Astrocyte (in vitro differentiated cells and primary cell): Measurements from ENCODE around the gene COL15A1. TPM values are rescaled to one million over a fixed set of nuclear protein-coding genes. Genes with fewer than 3 reads are reported as not detected.

Source experiments
- DNase-seq: peaks from one replicate; pipeline ENCODE4 v3.0.0-alpha.2; 2010; ENCODE audit warnings: low read depth
- FAIRE-seq: peaks from 2 replicates; lab custom pipeline; 2011; peaks lifted over from hg19 to GRCh38; lab: Jason Lieb, UNC
- H2AFZ ChIP-seq: 2 replicates; pipeline ENCODE4 v1.6.0; 2012; ENCODE audit warnings: low read depth, low read length, inconsistent platforms
- H3K27ac ChIP-seq: 2 replicates; pipeline ENCODE4 v1.5.1; 2011; ENCODE audit warnings: low read depth, low read length, inconsistent platforms
- H3K27me3 ChIP-seq: 2 replicates; pipeline ENCODE4 v1.6.0; 2011; ENCODE audit warnings: low read length, inconsistent platforms; ENCODE audit not compliant: insufficient read depth
- H3K36me3 ChIP-seq: 2 replicates; pipeline ENCODE4 v1.5.1; 2011; ENCODE audit warnings: low read length, inconsistent platforms; ENCODE audit not compliant: insufficient read depth
- H3K4me1 ChIP-seq: 2 replicates; pipeline ENCODE4 v1.5.1; 2011; ENCODE audit warnings: low read length, inconsistent platforms; ENCODE audit not compliant: insufficient read depth
- H3K4me2 ChIP-seq: 2 replicates; pipeline ENCODE4 v1.6.0; 2012; ENCODE audit warnings: low read length, inconsistent platforms
- H3K4me3 ChIP-seq: 2 replicates; pipeline ENCODE4 v1.5.1; 2011; ENCODE audit warnings: low read depth, mild to moderate bottlenecking, low read length, inconsistent platforms; ENCODE audit not compliant: insufficient read depth
- H3K79me2 ChIP-seq: 2 replicates; pipeline ENCODE4 v1.6.0; 2012; ENCODE audit warnings: mild to moderate bottlenecking, low read length, inconsistent platforms; ENCODE audit not compliant: insufficient read depth
- H3K9ac ChIP-seq: 2 replicates; pipeline ENCODE4 v1.6.0; 2012; ENCODE audit warnings: mild to moderate bottlenecking, low read length, inconsistent platforms
- H3K9me3 ChIP-seq: 2 replicates; pipeline ENCODE4 v1.5.1; 2012; ENCODE audit warnings: low read depth, mild to moderate bottlenecking, low read length, inconsistent platforms; ENCODE audit not compliant: insufficient read depth
- H4K20me1 ChIP-seq: 2 replicates; pipeline ENCODE4 v1.6.0; 2012; ENCODE audit warnings: low read length, inconsistent platforms; ENCODE audit not compliant: insufficient read depth
- H3K27ac Mint-ChIP-seq: one replicate; pipeline ENCODE4 v1.8.0; 2021; ENCODE audit warnings: mild to moderate bottlenecking, mixed read lengths; ENCODE audit not compliant: unreplicated experiment
- H3K27me3 Mint-ChIP-seq: one replicate; pipeline ENCODE4 v1.8.0; 2021; ENCODE audit warnings: low read depth, mixed read lengths; ENCODE audit not compliant: unreplicated experiment
- H3K36me3 Mint-ChIP-seq: one replicate; pipeline ENCODE4 v1.8.0; 2021; ENCODE audit warnings: low read depth, mixed read lengths; ENCODE audit not compliant: unreplicated experiment
- H3K4me1 Mint-ChIP-seq: one replicate; pipeline ENCODE4 v1.8.0; 2021; ENCODE audit warnings: low read depth, mixed read lengths; ENCODE audit not compliant: unreplicated experiment
- H3K4me3 Mint-ChIP-seq: one replicate; pipeline ENCODE4 v1.8.0; 2021; ENCODE audit warnings: mild to moderate bottlenecking, moderate library complexity, mixed read lengths; ENCODE audit not compliant: unreplicated experiment
- H3K9me3 Mint-ChIP-seq: one replicate; pipeline ENCODE4 v1.8.0; 2021; ENCODE audit warnings: mild to moderate bottlenecking, mixed read lengths; ENCODE audit not compliant: unreplicated experiment
- CTCF ChIP-seq: IDR thresholded peaks from 2 replicates; pipeline ENCODE4 v1.5.1; 2011; ENCODE audit warnings: low read depth, mild to moderate bottlenecking, inconsistent platforms, low read length, moderate library complexity; ENCODE audit not compliant: insufficient read depth
- EZH2 ChIP-seq: IDR thresholded peaks from 2 replicates; pipeline ENCODE4 v1.6.1; 2012; ENCODE audit warnings: mild to moderate bottlenecking, low read length, inconsistent platforms; ENCODE audit not compliant: insufficient read depth
- total RNA-seq: library from RNA; stranded (reverse); gene quantifications from 2 replicates; pipeline ENCODE4 v1.2.1, GENCODE V29; 2021

The COL15A1 gene
- total RNA-seq, 1 donor from 2014 or later = 5.6 TPM

- Histone ChIP-seq H3K27me3 (no peaks in the 10 kb centered on the region), H3K9me3 (no peaks in the 10 kb centered on the region), H4K20me1 (no peaks in the 10 kb centered on the region), H3K79me2 (no peaks in the 10 kb centered on the region), H3K27ac (no peak overlapping the region), H3K9ac (no peak overlapping the region), H3K4me3 (no peak overlapping the region), H3K4me1 (peaks cover 24% of the 10 kb centered on the region), H2AFZ (no peak overlapping the region), H3K4me2 (no peak overlapping the region), H3K36me3 (no peaks in the 10 kb centered on the region)
- Mint-ChIP-seq H3K27me3 (peaks cover 5% of the 10 kb centered on the region), H3K9me3 (peaks cover 8% of the 10 kb centered on the region), H3K4me3 (no peak overlapping the region), H3K36me3 (peaks cover 4% of the 10 kb centered on the region), H3K4me1 (peaks cover 26% of the 10 kb centered on the region), H3K27ac (no peak overlapping the region)
- FAIRE-seq = no peak
- no peak for DNase-seq
- TF ChIP-seq CTCF (no peak), EZH2 (no peak)
These were observed 91.6 kb downstream of the COL15A1 start for GRCh38 chr9:99035313-99035712.

- Histone ChIP-seq H3K9me3 (no peaks in the 10 kb centered on the region), H3K36me3 (no peaks in the 10 kb centered on the region), H3K27me3 (no peaks in the 10 kb centered on the region), H2AFZ (no peak overlapping the region), H3K4me2 (no peak overlapping the region), H3K4me1 (peaks cover 29% of the 10 kb centered on the region), H3K9ac (no peak overlapping the region), H4K20me1 (no peaks in the 10 kb centered on the region), H3K79me2 (no peaks in the 10 kb centered on the region), H3K4me3 (no peak overlapping the region), H3K27ac (no peak overlapping the region)
- TF ChIP-seq EZH2 = no peak
- no peak for TF ChIP-seq CTCF
- Mint-ChIP-seq H3K4me1 (peaks cover 36% of the 10 kb centered on the region), H3K9me3 (peaks cover 5% of the 10 kb centered on the region), H3K36me3 (peaks cover 4% of the 10 kb centered on the region), H3K27me3 (peaks cover 5% of the 10 kb centered on the region), H3K4me3 (no peak overlapping the region), H3K27ac (peak overlapping the region; percentile 68)
- FAIRE-seq (peak; percentile 5), DNase-seq (peak; percentile 74)
These were observed 94.2 kb downstream of the COL15A1 start for GRCh38 chr9:99037769-99038483.

GRCh38 chr9:99038484-99038820 lies 94.7 kb downstream of the COL15A1 start:
- Histone ChIP-seq H3K9me3 (no peaks in the 10 kb centered on the region), H3K36me3 (no peaks in the 10 kb centered on the region), H3K4me3 (no peak overlapping the region), H3K79me2 (no peaks in the 10 kb centered on the region), H4K20me1 (no peaks in the 10 kb centered on the region), H3K4me2 (no peak overlapping the region), H3K9ac (no peak overlapping the region), H3K27ac (no peak overlapping the region), H3K4me1 (peaks cover 29% of the 10 kb centered on the region), H2AFZ (no peak overlapping the region), H3K27me3 (no peaks in the 10 kb centered on the region)
- Mint-ChIP-seq H3K4me3 (no peak overlapping the region), H3K27ac (peak overlapping the region; percentile 68), H3K4me1 (peaks cover 36% of the 10 kb centered on the region), H3K27me3 (peaks cover 5% of the 10 kb centered on the region), H3K36me3 (peaks cover 4% of the 10 kb centered on the region), H3K9me3 (peaks cover 5% of the 10 kb centered on the region)
- TF ChIP-seq EZH2 = no peak
- TF ChIP-seq CTCF = no peak
- DNase-seq = no peak
- no peak for FAIRE-seq
